ENCODE measurements around the gene MPPED1.

MPPED1 gene

DNA sequence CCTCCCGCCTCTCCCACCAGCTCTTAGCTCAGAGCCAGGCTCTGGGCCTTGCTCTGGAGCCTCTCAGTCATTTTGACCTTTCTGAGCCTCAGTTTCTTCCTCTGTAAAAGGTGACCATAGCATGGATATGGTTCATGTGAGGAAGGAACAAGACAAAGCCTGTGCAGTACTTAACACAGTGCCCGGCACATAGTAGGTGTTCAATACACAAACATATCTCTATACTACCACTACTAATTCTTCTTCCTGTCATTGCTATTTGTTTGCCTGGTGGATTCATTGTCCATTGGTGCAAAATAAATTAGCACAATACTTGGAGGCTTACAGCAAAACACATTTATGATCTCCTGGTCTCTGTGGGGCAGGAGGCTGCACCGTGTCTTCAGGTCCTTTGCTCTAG is 21.6 kb upstream of the MPPED1 start:
- no peak overlapping the region for H3K4me2 ChIP-seq (ENCODE audit: insufficient read depth, low read length)
- H3K9me3 ChIP-seq (ENCODE audit: insufficient read depth, low read length, severe bottlenecking) = no peaks in the 10 kb centered on the region
- H3K27me3 ChIP-seq (ENCODE audit: insufficient read depth, low read length, poor library complexity) = peaks cover 12% of the 10 kb centered on the region
- H3K4me3 ChIP-seq (ENCODE audit: low read depth in 1 of 2, low read length in 2 of 2) = no peak overlapping the region
- no peak for ATAC-seq (ENCODE audit: insufficient read depth, low read depth)
- TF ChIP-seq EZH2 (IDR thresholded peaks at IDR 0.05; ENCODE audit: borderline replicate concordance, low read depth, low read length, severe bottlenecking) = no peak
- TF ChIP-seq, protein P1, sequence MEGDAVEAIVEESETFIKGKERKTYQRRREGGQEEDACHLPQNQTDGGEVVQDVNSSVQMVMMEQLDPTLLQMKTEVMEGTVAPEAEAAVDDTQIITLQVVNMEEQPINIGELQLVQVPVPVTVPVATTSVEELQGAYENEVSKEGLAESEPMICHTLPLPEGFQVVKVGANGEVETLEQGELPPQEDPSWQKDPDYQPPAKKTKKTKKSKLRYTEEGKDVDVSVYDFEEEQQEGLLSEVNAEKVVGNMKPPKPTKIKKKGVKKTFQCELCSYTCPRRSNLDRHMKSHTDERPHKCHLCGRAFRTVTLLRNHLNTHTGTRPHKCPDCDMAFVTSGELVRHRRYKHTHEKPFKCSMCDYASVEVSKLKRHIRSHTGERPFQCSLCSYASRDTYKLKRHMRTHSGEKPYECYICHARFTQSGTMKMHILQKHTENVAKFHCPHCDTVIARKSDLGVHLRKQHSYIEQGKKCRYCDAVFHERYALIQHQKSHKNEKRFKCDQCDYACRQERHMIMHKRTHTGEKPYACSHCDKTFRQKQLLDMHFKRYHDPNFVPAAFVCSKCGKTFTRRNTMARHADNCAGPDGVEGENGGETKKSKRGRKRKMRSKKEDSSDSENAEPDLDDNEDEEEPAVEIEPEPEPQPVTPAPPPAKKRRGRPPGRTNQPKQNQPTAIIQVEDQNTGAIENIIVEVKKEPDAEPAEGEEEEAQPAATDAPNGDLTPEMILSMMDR (IDR thresholded peaks at IDR 0.05; ENCODE audit: borderline replicate concordance, extremely low read depth, low read length, poor library complexity, severe bottlenecking) = no peak
- no peaks in the 10 kb centered on the region for H3K4me1 ChIP-seq (ENCODE audit: insufficient read depth, low read length)
- no peak overlapping the region for H3K27ac ChIP-seq (ENCODE audit: low read length)
- no peak overlapping the region for H3K9ac ChIP-seq (ENCODE audit: low read depth, low read length)
- no peaks in the 10 kb centered on the region for H3K36me3 ChIP-seq (ENCODE audit: insufficient read depth, low read length)
- H4K20me1 ChIP-seq (ENCODE audit: insufficient read depth, low read length) = 0 out of 2 replicates have a peak, but pooled peaks cover 9% of the 10 kb centered on the region
- H2AFZ ChIP-seq (ENCODE audit: low read depth, low read length) = no peak overlapping the region
- no peaks in the 10 kb centered on the region for H3K79me2 ChIP-seq (ENCODE audit: insufficient read depth, low read length)
- no peak for DNase-seq

DNA sequence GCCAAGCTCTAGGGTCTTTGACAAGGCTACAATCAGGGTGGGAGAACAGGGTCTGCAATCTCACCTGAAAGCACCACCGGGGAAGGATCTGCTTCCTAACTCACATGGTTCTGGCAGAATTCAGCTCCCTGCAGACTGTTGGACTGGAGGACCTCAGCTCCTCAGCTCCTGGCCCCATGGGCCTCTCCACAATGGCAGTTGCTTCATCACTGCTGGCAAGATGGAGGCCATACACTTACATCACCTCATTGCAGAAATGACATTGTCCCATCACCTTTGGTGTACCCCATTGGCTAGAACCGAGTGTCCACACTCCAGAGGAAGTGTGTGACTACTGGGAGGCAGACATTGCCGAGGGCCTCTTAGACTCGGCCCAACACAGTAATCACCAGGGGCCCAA is 20.9 kb upstream of the MPPED1 start:
- TF ChIP-seq, protein P1 (IDR thresholded peaks at IDR 0.05; ENCODE audit: borderline replicate concordance, extremely low read depth, low read length, poor library complexity, severe bottlenecking) = no peak
- no peak for TF ChIP-seq EZH2 (IDR thresholded peaks at IDR 0.05; ENCODE audit: borderline replicate concordance, low read depth, low read length, severe bottlenecking)
- Histone ChIP-seq H4K20me1 (ENCODE audit: insufficient read depth, low read length) (peaks cover 9% of the 10 kb centered on the region; the same call in 1 of the 2 replicates), H3K27me3 (ENCODE audit: insufficient read depth, low read length, poor library complexity) (peaks cover 5% of the 10 kb centered on the region), H3K9ac (ENCODE audit: low read depth, low read length) (no peak overlapping the region), H3K79me2 (ENCODE audit: insufficient read depth, low read length) (no peaks in the 10 kb centered on the region), H3K4me3 (ENCODE audit: low read depth in 1 of 2, low read length in 2 of 2) (no peak overlapping the region), H3K4me1 (ENCODE audit: insufficient read depth, low read length) (no peaks in the 10 kb centered on the region), H3K4me2 (ENCODE audit: insufficient read depth, low read length) (no peak overlapping the region), H3K27ac (ENCODE audit: low read length) (no peak overlapping the region), H3K36me3 (ENCODE audit: insufficient read depth, low read length) (no peaks in the 10 kb centered on the region), H2AFZ (ENCODE audit: low read depth, low read length) (no peak overlapping the region), H3K9me3 (ENCODE audit: insufficient read depth, low read length, severe bottlenecking) (no peaks in the 10 kb centered on the region)
- ATAC-seq (ENCODE audit: insufficient read depth, low read depth) (no peak), DNase-seq (no peak)

DNA sequence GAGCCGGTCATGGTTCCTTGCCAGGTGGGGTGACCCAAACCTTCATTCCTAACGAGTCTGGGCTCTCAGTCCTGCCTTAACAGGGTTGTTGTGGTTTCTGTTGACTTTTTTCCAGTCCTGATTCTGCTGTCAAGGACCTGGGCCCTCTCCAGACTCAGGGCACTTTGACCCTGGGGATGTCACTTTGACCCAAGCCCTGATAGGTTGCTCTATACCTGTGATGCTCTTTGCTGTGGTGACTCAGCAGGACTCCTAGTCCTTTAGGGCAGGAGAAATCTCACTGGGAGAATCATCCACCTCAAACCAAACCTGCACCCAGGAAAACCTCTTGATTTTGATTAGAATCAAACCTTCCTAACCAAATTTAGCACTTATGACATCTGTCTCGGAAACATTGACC is 20.5 kb upstream of the MPPED1 start:
- TF ChIP-seq, protein P1 (IDR thresholded peaks at IDR 0.05; ENCODE audit: borderline replicate concordance, extremely low read depth, low read length, poor library complexity, severe bottlenecking) = no peak
- no peak for TF ChIP-seq EZH2 (IDR thresholded peaks at IDR 0.05; ENCODE audit: borderline replicate concordance, low read depth, low read length, severe bottlenecking)
- ATAC-seq (ENCODE audit: insufficient read depth, low read depth) (no peak), DNase-seq (no peak)
- no peak overlapping the region for H2AFZ ChIP-seq (ENCODE audit: low read depth, low read length)
- H3K9ac ChIP-seq (ENCODE audit: low read depth, low read length) = no peak overlapping the region
- no peak overlapping the region for H3K27ac ChIP-seq (ENCODE audit: low read length)
- H3K4me1 ChIP-seq (ENCODE audit: insufficient read depth, low read length) = no peaks in the 10 kb centered on the region
- H3K36me3 ChIP-seq (ENCODE audit: insufficient read depth, low read length) = no peaks in the 10 kb centered on the region
- no peaks in the 10 kb centered on the region for H3K9me3 ChIP-seq (ENCODE audit: insufficient read depth, low read length, severe bottlenecking)
- H3K4me2 ChIP-seq (ENCODE audit: insufficient read depth, low read length) = no peak overlapping the region
- H3K4me3 ChIP-seq (ENCODE audit: low read depth in 1 of 2, low read length in 2 of 2) = no peak overlapping the region
- peaks cover 3% of the 10 kb centered on the region for H3K27me3 ChIP-seq (ENCODE audit: insufficient read depth, low read length, poor library complexity)
- no peaks in the 10 kb centered on the region for H3K79me2 ChIP-seq (ENCODE audit: insufficient read depth, low read length)
- H4K20me1 ChIP-seq (ENCODE audit: insufficient read depth, low read length) = peaks cover 9% of the 10 kb centered on the region; the same call in 1 of the 2 replicates
